Fibroblast of skin of scalp (primary cell): ENCODE measurements around the gene DHX30.

Experiments used
- DNase-seq: peaks from one replicate; pipeline ENCODE4 v3.0.0-alpha.2; 2013

DHX30 gene

DNA sequence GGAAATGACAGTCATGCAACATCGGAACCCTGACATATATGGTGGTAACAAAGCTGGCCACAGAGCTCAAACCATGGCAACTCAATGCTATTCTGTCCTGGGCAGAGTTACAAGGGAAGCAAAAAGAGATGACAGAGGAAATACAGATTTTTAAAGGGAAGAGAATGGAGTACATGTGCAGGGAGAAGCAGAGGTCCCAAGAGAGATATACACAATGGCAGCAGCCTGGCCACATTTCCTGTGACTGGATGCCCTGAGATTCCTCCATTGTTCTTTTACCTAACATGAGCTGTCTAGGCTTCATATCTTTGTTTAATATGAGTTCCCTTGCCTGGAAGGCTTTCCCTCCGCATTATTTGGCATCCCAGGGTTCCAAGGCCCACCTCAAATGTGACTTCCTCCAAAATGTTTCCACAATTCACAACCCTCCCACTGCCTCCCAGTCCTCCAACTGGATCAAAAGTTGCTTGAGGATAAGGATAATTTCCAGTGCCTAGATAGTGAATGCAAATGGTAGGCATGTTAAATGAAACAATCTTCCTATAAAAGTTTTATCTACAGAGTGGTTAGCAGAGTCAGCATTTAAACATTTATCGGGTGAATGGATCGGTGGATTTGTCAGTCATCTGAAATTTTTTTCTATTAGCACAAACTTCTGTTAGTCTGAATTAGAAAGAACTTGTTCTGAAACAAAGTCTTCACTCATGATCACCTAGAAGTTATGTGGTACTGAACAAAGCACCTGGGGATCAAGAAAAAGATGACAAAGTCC lies 86.2 kb downstream of the DHX30 start:
- DNase-seq: no peak

DNA sequence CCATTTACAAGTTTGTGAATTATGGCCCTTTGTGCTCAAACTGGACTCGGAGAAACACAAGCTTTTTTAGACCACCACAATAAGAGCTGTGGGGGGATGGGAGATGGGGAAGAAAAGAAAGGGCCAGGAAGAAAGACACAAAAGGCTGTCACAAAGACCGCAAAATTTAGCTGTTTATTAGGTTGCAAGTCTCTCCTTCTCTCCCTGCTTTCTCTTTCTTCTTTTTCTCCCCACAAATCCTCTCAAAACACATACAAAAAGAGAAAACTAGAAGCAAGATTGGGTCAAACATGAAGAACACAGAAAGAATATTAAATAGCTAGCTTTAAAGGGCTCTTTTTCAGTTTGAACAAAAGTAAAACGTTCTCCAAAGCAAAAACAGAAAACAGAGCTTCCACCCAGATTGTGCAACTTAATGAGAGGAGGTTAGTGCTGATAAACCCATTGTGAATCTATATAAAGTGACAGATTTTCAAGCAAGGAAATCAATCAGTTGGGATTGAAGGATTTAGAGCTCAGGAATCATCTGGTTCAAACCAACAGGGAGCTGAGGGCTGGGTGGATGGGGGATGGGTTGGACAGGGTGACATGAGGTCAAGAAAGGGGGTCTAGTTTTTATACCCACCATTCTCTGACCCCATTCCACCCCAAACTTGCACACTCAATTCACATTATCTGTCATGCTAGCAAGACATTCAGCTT lies 87.3 kb downstream of the DHX30 start:
- DNase-seq: no peak

DNA sequence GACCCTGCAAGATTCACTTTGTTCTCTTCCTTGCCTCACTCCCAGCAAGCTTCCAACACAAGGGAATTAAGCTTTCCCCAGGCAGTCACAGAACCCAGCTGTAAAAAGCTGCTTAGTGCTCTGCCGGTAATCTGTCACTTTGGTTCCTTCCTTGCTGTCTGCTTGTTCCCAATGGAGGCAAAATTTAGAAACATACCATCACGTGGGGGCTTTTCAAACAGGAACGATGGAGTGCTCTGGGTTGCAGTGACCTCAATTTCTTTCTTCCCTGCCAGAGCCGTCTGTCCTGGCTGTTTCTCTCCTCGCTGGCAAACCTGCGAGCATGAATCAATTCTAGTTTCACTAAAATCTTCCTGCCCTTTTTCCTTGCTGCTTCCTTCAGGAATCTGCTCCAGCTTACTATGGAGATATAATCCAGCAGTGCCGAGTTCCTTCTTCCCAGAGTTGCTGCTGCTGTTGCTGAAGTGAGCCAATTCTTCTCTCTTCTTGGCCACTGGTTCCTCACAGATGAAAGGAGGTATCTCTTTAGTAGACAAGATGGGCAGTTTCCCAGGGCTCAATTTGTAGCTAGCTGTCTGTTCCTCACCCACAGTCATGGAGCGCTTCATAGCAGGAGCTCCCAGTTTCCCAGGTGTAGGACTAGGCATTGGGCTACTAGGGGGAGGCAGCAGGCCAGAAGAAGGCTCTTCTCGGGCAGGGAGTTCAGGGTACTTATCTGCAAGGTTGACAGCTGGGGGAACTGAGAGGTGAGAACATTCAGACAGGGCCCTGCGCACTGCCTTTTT lies 88.1 kb downstream of the DHX30 start:
- DNase-seq: no peak

DNA sequence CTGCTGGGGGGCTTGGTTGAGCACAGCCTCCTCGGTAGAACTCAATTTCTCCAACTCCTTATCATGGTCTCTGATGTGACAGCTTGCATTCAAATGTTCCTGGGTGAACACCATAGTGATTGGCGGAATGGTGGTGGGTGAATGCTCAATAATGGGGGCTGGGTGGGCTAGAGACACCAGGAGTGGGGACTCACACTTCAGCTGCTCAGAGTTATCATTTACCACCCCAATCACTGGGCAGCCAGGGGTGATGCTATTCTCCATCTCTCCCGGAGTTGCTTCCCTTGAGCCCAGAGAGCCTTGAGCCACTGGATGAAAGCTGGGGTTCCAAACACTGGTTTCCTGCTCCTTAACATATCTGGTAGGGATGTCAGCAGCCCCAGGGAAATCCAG lies 88.7 kb downstream of the DHX30 start:
- DNase-seq: no peak

DNA sequence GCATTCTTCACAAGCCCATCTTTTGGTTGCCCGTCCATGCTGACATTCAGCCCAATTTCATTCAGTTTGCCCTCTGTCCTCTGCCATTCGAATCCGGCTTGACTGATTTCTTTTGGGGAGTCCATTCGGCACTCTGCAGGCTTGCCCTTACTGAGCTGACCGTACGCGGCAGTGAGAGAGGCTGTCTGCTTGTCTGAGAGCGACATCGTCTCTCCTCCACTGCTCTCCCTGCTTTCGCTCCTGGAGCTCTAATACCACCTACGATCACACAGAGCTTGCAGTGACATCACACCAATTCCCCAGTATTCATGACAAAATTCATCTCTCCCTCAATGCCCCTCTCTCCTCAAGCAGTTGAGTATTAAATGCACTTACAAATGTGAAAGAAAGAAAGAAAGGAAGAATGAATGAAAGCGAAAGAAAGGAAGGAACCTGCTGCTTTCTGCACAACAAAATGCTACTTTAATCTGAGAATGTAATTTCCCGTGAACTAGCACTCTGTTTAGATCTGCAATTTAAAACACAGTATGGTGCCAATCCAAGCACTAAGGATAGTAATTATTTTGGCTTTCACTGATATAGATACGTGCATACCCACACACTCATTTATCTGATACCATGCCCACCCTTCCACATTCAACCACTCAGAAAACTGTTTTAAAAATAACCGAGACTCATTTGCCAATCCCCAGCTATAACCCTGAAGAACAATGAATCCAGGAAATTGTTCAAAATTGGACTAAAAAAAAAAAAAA lies 89.5 kb downstream of the DHX30 start:
- DNase-seq: no peak

DNA sequence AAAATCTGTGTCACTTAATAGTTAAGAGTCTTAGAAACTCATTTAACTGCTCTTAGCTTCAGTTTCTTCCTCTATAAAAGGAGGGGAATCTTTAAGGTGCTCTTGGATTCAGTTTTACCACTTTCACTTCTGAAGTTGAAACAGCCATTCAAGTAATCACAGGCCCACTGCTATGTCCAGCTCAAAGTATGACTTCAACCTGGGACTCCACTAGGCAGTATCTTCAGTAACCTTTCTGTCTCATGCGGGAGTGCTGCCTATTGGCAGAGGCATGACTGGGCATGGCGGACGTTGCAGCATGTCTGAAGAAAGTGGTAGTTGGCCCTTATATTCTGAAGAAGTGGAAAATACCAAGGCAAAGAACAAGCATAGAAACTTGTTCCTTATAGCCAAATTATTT lies 92.3 kb downstream of the DHX30 start:
- DNase-seq: no peak

DNA sequence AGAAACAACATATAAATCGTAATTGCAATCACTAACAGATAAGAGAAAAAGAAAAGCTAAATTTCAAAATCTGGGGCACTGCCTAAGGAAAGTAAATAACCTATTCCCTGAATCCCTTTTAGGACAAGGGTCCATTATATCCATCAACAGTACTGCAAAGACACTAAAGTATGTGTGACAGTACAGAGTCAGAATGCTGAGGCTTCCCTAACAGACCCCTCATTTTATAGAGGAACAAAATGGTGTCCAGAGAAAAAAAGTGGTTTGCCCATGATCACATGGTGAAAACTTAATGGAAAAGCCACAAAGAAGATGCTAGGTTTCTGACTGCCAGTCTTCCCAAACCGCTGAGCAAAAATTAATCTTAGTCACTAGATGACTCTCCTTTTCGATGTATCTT lies 93.8 kb downstream of the DHX30 start:
- no peak for DNase-seq

DNA sequence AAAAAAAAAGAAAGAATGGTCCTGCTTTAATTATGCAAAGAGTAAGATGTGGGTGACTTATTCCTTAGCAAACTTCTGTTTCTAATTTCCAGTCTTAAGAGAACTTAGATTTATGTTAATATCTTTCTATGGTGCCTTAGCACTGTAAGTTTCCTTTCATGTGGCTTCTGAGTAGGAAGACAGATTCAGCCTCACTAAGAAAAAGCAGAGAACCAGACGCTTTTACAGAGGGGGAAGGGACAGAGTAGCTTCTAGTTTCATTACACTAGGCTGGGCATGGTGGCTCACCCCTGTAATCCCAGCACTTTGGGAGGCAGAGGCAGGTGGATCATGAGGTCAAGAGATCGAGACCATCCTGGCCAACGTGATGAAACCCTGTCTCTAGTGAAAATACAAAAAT lies 95.0 kb downstream of the DHX30 start:
- no peak for DNase-seq

DNA sequence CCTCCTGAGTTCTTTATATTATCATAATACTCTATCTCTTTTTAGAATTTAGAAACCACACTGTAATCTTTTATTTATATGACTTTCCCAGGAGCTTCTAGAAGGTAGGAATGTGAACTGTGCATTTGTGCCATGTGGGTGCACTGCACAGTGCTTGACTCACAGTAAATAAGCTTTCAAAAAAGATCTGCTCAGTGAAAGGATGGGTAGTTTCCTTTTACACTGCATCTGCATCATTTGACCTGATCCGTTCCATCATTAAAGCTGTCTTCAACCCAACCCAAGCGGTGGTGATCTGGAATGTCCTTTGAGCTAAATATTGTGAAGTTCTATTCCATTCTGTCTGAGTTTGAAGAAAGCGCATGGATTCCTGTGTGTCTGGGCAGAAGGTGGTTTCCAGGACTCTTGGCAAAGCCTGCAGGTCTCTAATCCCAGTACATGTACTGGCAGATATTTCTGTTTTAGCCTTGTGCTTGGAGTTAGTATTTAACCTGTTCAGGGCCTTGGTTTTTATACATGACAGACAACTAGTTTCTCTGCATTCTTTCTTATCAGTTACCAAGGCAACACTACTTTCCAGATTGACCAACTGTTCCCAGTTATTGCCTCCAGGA lies 96.7 kb downstream of the DHX30 start:
- no peak for DNase-seq
